Heart left ventricle (tissue), 13 donors: Measurements from ENCODE around the gene OXLD1.

Experiments
- POLR2A ChIP-seq, 2 donors: fragments of 450-650 bp; IDR thresholded peaks; one replicate each; pipeline ENCODE4 v1.6.1; 2017; ENCODE audit warnings: antibody characterized with exemption in 2 of 2, mild to moderate bottlenecking in 2 of 2, moderate library complexity in 2 of 2
- TF ChIP-seq, protein P1 (sequence below), 12 donors: fragments of 200-600 bp; sonication (generic) in 4 of 12; IDR thresholded peaks; one replicate each; pipeline versions ENCODE4 v1.5.0 to v1.8.0; 2018 to 2022; ENCODE audit warnings: antibody characterized with exemption in 12 of 12, mild to moderate bottlenecking in 5 of 12
- donor health status: ischemic (EF 13 %, LVEDD 7.1; RV severe dilation, severe dysfunction).
- donor health status: DM: no; HTN: yes; CAD: no.
- donor health status: DM: no; HTN: no; CAD: no.
- donor health status: ischemic (EF 25% LVEDD 6.9; RV normal size, moderate dysfunction).
- donor health status: ischemic (EF 25% LVEDD 5.7; RV mildly dilated, moderate dysfunction).
- donor health status: ischemic (EF 35%, LVEDD 5.7; RV mildly dilated, moderate dysfunction).
- donor health status: nonischemic (EF 11% LVEDD 7.7; RV severe dilation, severe dysfunction).
- donor health status: DM: yes; HTN: yes; CAD: no.
- donor health status: PGD.
- donor health status: ischemic (EF 29% LVEDD 5.4; RV normal size, mild dysfunction).
- donor health status: nonischemic (EF 23%, LVEDD 6.1; RV moderate dilation, normal function).

DNA sequence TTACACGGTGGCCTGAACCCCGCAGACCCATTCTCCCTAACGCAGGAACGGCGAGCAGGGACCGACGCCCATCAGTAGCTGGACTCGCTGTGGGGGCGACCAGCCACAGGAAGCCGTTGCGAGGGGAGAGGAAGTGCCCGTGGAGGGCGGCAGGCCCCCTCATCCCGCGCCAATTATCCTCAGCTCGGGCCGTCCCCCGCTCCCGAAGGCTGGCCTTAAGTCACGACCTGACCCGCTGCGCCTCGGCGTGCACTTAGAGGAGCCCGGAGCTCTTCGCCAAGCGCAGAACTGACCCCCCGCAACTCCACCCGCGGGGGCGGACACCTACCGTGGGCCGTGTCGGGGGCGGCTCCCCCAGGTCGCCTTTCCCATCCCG is 16.8 kb upstream of the OXLD1 start:
- TF ChIP-seq, protein P1, sequence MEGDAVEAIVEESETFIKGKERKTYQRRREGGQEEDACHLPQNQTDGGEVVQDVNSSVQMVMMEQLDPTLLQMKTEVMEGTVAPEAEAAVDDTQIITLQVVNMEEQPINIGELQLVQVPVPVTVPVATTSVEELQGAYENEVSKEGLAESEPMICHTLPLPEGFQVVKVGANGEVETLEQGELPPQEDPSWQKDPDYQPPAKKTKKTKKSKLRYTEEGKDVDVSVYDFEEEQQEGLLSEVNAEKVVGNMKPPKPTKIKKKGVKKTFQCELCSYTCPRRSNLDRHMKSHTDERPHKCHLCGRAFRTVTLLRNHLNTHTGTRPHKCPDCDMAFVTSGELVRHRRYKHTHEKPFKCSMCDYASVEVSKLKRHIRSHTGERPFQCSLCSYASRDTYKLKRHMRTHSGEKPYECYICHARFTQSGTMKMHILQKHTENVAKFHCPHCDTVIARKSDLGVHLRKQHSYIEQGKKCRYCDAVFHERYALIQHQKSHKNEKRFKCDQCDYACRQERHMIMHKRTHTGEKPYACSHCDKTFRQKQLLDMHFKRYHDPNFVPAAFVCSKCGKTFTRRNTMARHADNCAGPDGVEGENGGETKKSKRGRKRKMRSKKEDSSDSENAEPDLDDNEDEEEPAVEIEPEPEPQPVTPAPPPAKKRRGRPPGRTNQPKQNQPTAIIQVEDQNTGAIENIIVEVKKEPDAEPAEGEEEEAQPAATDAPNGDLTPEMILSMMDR (IDR thresholded peaks at IDR 0.05): no peak
- no peak for TF ChIP-seq POLR2A (IDR thresholded peaks at IDR 0.05)
